NAMALWA (cell line): ENCODE measurements around the gene GRM4.

ENCODE experiments used
- DNase-seq: peaks from one replicate; pipeline ENCODE4 v3.0.0-alpha.2; 2015; ENCODE audit warnings: low spot score

GRM4 gene

DNA sequence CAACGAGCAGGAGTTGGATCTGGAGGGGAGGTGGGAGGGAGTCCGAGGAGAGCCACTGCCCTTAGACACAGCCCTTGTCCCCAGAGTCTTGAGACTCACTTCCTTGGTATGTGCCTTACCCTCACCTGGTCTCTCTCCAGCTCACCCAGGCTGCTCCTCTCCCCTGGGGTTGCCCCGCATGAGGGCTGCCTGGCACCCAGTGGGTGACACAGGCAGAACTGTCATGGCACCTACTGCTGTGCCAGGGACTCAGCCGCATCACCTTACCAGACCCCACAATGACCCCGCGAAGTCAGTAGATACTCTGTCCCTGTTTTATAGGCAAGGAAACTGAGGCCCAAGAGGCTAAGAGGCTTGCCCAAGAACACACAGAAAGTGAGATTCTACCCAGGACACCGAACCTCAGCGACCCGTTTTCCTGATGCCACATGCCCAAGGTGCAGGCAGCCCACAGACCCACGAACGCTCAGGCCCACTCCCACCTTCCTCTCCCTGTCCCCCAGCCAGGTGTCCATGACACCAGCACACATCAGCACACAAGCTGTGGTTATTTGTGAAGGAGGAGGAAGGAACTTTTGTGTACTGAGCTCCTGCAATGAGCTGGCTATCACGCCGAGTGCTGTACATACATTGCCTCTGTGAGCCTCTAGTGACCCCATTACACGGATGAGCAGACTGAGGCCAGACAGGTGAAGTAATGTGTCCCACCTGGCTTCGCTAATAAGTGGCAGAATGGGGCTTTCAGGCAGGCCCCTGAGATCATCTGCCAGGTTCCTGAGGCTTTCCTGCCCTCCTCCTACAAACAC is 168.1 kb downstream of the GRM4 start:
- DNase-seq, result no peak

DNA sequence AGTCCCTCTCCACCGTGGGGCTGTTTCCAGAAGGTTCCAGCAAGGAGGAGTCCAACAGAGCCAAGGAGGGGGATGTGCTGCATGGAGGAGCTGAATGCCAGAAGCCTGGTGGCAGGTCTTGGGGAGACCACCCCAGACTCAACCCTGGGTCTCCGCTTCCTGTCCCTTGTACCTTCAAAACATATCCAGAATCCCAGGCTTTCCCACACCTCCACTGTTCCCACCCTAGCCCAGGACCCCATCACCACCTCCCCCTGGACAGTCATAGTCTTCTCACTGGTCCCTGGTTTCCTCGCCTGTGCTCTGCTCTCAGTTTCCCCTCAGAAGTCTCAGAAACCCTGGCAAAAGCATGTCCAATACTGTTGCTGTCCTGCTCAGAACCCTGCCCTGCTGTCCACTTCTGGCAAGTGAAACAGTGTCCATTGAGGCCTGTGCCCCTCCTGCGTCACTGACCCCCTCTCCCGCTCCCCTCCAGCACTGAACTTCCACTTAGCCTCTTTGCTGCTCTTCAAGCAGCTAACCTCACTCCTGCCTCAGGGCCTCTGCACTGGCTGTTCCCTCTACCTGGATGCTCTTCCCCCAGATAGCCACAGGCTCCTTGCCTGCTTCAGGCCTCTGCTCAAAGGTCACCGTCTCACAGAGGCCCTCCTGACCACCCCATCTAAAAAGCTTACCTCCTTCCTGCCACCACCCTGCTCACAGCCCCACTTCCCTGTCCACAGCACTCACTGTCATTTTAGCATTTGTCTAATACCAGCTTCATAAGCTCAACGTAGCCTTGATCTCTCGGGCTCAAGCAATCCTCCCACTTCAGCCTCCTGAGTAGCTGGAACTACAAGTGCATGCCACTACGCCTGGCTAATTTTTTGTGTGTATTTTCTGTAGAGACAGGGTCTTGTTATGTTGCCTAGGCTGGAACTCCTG is 169.2 kb downstream of the GRM4 start:
- DNase-seq, result no peak

DNA sequence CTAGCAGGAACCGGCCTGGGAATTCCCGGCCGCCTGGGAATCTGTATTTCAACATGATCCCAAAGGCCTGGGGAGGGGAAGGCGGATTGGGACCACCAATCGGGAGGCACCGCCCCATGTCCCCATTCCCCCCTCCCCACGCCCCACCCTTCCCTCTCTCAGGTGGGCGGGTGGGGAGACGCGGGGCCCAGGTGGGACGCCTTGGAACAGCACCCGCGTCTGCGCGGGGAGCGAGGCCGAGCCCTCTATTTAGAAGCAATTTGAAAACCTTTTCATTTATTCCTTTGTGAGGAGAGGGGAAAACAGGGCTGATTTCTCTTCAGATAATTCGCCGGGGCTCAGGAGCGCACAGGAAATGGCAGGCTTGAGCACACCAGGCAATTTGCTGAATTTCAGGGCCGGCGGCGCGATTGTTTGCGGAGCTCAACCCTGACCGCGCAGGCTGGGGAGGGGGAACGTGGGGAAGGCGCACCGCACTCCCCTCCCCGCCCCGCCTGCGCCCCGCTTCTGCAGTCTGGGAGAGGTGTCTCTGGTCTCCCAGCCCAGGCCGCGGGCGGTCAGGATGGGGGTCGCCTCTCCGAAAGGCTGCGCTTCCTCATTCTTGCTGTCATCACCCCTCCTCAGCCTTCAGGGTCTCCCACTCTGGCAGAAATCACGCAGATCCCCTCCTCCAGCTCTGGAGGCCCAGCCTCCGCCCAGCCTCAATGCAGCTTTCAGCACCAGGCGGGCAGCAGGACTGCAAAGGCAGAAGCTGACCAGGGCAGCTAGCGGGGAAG is 170.0 kb downstream of the GRM4 start:
- DNase-seq, result no peak

DNA sequence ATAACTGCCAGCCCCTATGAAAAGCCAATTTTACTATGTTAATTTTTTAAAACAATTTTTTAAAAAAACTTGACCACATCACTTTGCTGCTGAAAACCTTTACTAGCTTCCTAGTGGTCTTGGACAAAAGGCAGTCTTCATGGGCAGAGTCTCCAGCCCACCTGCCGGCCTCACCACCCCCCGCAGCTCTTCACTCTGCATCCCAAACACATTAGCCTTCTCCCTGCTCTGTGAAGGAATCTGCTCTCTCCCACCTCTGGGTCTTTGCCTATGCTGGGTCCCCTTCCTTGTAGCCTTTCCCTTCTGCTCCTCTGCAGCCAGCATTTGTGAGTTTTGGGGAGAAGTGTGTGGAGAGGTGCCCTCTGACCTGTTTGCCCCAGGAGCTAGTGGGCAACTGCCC is 171.4 kb downstream of the GRM4 start:
- DNase-seq, result no peak

DNA sequence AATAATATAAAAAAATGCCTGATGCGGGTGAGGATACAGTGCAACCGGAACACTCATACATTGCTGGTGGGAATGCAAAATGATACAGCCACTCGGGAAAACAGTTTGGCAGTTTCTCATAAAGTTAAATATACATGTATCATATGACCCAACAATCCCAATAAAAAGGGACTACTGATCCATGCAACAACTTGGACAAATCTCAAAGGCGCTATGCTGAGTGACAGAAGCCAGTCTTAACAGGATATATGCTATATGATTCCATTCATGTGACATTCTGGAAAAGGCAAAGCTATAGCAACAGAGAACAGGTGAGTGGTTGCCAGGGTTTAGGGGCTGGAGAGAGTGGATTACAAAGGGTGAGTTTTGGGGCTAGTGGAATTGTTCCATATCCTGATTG is 171.9 kb downstream of the GRM4 start:
- no peak for DNase-seq

DNA sequence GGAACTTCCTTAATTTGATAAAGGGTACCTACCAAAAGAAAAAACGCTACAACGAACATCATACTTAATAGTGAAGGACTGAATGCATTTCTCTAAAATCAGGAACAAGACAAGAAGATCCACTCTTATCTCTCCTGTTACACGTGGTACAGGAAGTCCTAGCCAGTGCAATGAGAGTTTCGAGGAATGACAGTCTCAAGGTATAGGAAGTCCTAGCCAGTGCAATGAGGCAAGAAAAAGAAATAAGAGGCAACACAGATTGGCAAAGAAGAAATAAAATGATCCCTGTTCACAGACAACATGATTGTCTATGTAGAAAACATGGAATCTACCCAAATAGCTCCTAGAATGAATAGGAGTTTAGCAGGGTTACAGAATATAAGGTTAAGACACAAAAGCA is 174.3 kb downstream of the GRM4 start:
- DNase-seq, result no peak
